Stimulated activated CD4-positive, alpha-beta T cell treated with anti-CD3 and anti-CD28 coated beads, Interleukin-12 subunit alpha, Interleukin-12 subunit beta, amount 100 ng/mL, for 48 hours (primary cell): Measurements from ENCODE around the gene PDGFB.
A peak's percentile ranks its signal among the peaks of the same experiment; 100 is the strongest.

Experiments used
- DNase-seq, 3 donors: peaks; one replicate each; pipeline ENCODE4 v3.0.0-alpha.2; 2020; ENCODE audit warnings: low read depth in 2 of 3, low spot score in 1 of 3

PDGFB gene

DNA sequence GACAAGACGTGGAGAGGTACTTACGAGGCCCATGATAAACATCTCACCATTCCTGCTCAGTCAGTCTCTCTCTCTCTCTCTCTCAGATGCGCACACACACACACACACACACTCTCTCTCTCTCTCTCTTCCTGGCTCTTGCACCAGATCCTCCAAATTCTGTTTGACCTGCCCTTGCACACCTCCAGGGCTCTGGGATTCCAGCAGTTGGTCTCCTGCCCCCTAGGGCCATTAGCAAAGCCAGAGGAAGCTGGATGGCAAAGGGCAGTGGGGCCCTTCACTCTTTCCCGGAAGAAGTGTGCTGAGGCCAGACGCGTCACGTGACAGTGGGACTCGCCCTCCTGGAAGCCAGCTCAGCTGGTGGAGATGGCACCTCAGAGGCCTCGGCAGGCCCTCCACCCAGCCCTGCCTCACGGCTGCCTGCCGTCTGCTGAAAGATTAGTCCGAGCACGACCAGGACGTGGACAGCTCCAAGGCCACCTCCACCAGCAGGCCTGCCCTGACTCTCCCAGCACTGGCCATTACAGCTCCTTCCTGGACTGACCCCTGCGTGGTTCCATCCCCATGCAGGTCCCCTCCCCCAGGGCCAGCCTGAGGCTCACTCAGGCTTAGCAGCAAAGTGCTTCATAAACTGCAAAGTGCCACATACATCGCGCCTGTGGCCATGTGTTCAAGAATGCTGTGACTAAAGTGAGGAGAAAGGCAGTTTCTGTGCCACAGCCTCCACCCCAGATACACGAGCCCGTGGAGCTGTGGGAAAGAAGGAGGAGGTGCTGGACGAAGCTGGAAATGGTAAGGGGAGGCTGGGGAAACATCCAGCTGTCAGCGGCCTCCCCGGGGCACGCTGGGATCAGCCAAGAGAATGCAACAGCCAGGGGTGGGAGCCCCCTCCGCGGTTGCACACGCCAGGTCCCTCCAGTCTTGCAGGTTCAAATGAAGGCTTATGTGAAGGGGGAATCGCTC is 3.7 kb downstream of the PDGFB start:
- peak in 1 of 3 donors; percentile 44 for DNase-seq

DNA sequence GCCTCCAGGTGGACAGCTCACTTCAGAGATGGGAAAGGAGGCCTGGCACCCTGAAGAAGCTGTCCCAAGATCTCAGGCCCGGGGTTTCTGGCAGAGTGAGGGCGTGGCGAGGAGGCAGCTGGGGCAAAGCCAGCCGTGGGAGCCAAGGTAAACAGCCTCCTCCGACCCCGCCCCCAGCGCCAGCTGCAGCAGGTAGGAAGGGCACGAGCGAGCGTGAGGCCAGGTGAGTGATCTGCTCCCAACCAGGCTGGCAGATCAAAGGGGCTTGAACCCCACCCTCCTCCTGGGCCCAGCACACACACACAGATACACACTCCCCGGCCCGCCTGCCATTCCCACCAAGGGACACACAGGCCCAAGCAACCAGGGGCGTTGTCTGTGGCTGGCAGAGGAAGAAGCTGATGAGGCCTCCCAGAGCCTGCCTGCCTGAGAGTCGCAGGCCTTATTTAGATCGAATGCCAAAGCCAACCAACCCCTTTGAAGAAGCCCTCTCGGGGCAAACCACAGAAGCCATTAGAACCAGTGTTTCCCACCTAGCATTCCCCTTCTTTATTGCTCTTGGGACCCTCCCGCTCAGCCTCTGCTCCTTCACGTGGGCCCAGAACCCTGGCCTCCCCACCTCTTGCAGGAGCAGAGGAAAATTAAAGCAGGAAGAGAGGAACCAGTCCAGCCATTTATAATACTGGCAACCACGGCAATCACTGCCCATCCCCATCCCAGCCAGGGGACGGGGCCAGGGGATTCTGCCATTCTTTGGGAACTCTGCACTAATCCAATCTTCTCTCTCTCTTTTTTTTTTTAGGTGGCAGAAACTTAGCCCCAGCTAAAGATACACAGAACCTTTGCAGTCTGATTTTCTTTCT is 5.0 kb downstream of the PDGFB start:
- DNase-seq = no peak

DNA sequence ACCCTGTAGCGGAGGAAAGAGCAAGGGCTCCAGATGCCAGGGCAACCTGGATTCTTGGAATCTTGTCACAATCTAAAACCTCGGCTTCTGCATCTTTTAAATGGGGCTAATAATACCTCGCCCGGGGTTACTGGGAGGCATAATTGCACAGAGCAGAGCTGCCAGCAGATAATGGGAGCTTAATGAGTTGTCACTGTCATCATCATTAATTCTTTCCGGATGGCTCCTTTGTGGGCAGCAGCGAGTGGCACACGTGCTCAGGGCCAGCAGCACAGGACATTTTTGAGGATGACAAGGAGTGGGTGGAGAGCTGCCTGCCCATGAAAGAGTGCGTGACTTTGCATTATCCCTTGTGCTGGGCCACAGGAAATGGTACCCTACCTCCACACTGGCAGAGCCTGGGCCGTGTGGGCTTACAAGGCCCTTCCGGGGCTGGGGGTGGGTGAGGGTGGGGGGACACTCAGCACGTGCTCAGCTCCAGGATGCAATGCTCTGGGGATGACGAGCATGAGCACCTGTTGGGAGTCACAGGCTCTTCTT is 5.7 kb downstream of the PDGFB start:
- DNase-seq = no peak

DNA sequence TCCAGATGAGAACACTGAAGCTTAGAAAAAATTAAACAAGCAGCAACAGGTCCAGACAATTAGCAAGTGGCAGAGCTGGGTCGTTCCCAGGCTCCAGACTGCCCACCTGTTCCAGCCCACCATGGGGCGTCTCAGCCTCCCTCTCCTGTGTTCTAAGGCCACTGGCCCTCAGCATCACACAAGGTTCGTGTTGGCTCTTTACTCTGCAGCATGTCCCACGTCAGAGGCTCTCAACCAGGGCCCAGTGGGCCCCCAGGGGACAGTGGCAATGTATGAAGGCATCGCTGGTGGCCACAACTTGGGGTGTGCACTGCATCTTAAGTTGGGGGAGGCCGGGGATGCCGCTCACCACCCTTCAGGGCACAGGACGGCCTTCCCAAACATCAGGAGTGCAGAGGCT is 6.2 kb downstream of the PDGFB start:
- no peak for DNase-seq

DNA sequence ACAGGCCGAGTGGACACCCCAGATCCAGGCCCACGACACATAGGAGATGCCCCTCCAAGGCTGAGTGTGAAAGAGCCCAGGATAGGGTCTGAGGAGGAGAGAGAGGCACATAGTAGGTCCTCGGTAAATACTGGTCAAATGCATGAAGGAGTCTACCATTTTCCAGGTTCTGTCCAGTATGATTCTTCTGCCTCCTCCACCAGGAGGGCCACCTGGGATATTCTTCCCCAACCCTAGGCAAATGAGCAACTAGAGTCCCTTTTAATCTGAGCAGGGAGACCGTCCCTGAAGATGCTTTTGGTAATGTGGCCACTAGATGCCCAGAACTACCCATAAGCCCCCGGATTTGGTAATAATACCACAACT is 6.7 kb downstream of the PDGFB start:
- no peak for DNase-seq

DNA sequence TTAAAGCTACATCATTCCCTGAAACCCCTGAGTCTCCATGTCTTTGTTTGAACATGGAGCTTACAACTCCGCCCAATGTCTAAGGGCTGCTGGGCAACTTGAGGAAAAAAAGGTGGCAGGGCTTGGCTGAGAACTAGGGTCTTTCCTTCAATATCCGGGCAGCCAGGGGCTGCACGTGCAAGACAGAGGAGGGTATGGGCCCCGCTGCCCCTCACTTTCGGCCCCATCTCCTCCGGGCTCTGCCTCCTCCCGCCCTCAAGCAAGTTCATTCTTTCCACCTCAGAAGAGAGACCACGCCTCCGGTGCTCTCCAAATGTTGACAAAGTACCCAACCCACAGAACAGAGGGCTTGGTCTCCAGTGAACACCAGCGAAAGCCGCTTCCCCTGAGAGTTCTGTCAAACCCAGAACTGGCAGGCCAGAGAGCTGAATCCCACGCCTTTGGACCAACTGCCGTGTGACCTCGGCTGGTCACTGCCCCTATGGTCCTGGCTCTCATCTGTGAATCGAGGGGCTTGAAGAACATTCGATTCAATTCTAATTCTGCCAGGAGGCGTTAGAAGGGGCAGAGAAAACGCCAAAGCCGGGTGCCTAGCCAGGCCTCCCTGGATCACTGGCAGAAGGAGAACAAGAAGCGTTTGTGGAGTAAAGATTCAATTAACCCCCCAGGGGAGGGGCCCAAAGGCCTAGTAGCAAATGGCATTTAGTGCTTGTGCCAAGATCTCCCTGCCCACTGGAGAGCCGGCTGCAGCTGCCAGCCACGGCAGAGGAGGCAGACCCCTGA is 7.3 kb downstream of the PDGFB start:
- no peak for DNase-seq

DNA sequence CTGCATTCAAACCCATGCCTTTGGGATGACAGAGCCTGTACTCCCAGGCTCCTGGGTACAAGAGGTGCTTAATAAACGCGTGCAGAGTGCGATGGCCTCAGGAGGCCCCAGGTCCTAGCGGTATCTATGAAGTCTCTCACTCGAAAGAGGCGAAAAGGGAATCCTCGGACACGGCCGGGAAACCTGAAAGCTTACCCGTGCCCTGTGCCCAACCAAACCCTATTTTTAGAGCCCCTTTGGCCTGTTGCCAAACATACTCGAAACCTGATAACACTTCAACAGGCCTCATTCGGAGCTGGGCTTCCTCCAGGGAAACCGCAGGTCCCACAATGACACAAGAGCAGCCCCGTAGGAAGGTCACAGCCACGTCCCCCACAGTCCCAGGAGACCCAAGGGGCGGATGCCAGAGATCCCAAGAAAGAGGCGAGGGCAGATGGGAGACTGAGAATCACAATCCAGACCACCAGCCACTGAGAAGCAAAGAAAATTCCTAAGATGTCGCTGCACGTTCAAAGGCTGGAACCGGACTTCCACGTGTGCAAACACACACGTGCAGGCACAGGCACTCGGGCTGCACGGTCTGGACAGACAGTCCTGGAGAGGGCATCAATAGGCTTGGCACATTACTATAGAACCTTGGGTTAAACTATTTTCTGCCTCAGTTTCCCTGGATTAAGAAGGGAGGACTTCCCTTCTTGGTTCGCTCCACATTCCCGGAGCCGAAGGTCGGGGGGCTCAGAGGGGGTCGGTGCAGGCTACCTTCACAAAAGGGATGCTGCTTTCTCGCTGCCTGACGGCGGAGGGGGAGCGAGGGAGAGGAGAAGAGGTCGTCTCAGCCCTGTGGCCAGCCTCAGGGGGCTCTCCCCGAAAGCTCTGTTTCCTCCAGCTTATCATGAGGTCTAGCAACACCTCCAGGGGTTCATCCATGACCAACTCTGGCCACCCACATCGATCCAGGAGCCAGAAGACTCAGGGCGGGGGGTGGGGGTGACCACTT is 8.2 kb downstream of the PDGFB start:
- peak in 2 of 3 donors; percentile 38 to 45 for DNase-seq

DNA sequence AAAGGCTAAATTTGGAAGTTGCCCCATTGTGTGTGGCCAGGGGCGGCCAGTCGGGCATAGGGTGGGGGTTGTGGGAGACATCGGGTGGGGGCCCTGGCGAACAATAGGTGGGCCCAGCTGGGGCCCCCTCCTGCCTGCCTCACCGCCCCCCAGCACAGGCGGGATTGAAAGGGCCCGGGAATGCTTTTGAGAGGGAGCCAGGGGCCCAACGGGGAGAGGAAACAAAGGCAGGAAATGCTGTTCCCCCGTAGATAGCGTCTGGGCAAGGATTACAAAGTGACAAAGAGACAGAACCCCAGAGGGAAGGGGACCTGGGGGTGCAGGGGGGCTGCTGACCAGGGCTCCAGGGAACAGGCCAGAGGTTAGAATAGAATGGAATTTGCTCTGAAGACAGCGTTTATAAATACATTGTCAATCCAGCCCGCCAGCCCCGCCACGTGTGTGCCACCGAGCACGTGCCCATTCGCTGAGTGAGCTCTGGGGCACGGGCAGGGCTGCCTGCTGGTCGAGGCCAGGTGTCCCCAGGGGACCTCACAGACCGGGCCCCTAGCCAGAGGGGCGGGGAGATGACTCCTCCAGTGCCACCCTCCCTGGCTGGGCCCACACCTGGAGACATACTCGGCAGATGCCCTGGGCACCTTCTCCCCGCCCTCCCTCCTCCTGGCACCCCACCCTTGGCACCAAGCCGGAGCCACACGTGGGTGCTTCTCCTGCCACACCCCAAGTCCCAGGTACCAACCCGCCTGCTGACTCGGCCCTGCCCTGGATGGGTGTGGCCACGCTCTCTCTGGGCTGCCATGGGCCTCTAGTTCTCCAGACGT is 9.7 kb downstream of the PDGFB start:
- DNase-seq = no peak

DNA sequence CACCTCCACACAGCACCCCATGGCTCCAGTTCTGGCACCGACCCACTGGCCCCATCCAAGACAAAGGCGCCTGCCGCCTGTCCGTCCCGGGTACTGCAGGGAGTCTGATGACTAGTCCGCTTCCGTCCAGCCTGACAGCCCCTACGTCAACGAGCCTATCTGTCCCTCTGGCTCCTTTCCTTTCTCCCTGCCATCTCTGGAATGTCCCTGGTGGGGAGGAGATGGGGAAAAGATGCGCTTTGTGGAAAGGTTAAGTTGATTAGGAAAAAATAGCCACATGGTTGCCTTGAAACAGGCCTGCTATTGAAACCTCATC is 10.4 kb downstream of the PDGFB start:
- DNase-seq = no peak

DNA sequence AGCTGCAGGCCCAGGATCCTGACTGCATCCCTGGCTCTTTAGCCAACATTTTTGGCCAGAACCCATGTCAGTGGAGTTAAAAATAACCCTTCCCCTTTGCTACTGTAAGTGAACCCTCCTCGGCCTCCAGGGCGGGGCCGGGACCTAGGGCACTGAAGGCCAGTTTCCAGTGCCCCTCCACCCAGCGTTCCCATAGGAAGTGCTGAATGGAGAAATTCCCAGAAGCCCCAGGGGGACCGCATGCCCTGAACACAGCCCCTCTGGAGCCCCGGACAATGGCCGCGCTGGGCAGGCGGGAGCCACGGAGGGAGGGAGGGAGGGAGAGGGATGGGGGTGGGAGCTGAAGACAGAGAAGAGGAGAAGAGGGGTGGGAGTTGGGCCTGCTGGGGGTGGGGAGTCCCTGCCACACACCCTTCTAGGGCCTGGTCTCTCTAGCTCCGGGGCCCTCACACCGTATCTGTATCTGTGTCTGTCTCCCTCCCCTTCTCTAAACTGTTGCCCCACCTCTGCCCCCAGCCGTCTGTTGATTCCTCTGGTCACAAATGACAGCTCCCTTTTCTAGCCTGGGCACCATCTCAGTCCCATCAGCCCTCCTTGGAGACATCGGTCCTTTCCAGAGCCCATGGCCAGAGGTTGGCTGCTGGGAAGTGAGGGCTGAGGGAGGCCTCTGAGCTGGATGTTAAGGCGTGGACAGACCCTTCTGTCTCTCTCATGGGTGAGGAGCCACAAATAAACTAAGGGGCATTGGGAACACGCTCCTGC is 10.9 kb downstream of the PDGFB start:
- no peak for DNase-seq

DNA sequence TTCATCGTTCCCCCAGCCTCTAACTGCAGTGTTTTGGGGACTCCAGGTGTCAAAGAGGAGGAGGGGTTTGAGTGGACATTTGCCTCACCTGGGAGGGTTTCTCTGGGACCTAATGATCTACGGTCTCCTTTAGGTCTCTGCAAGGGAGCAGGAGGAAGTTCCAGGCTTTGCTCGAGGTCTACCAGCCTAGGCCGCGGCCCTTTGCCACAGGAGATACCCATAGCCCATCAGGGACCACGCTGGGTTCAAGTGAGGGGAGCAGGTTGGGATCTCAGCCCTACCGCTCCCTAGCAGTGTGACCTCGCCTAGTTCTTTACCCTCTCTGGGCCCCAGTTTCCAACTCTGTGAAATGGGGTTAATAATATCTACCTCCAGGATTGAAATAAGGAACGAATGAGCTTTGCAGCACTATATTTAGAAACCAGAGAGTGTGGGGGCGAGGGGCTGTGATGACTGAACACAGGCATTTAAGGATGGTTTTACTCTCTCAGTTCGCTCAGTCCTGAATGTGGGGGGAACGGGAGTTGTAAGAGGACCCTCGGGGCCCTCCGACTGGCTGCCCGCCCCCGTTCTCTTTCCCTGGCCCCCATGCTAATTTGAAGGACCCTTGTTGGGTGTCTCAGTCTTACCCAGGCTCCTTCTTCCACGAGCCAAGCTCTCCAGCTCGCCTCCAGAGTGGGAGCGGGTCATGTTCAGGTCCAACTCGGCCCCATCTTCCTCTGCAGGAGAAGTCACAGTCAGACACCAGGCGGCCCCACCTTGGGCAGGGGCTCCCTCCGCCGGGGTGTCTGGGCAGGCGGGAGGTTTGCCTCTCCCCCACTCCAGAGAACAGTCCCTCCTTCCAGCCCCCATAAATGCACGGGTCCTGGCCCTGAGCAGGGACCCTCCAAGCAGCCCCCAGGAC is 11.7 kb downstream of the PDGFB start:
- no peak for DNase-seq

DNA sequence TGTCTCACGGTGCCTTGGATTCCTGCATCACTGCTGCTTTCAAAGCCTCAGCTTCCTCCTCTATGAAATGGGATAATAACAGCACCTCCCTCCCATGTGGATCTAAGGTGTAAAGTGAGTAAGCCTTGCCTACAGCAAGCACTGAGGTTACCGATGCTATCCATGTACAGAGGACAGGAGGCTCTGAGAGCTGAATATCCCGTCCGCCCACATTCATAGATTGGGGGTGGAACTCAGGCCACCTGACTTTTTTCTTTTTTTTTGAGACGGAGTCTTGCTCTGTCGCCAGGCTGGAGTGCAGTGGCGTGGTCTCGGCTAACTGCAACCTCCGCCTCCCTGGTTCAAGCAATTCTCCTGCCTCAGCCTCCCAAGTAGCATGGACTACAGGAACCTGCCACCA is 12.5 kb downstream of the PDGFB start:
- DNase-seq = no peak

DNA sequence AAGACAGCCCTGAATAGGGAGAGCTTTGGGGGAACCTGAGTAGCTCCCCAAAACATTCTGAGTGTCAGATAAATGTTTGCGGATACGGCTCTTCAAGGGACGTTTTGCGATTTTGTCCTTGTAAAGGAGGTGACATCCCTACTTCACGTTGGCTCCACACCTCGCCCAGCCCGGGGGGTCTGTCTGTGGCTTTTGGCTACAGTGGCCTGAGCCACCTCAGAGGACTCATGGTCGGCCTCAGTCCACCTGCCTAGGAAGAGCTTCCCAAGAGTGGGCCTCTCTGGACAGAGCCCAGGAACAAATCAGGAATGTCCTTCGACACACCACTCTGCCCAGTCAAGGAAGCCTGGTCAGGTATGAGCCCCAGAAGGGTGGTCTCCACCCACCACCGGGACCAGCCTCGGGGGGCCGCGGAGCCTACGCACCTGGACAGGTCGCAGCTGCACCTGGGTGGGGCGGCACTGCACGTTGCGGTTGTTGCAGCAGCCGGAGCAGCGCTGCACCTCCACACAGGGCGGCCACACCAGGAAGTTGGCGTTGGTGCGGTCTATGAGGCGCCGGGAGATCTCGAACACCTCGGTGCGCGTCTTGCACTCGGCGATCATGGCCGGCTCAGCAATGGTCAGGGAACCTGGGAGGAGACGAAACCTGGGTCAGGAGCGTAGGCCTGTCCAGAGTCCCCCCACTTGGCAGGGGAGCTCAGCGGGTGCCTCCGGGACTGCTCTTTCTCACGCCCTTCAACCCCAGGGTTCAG is 13.4 kb downstream of the PDGFB start:
- no peak for DNase-seq

DNA sequence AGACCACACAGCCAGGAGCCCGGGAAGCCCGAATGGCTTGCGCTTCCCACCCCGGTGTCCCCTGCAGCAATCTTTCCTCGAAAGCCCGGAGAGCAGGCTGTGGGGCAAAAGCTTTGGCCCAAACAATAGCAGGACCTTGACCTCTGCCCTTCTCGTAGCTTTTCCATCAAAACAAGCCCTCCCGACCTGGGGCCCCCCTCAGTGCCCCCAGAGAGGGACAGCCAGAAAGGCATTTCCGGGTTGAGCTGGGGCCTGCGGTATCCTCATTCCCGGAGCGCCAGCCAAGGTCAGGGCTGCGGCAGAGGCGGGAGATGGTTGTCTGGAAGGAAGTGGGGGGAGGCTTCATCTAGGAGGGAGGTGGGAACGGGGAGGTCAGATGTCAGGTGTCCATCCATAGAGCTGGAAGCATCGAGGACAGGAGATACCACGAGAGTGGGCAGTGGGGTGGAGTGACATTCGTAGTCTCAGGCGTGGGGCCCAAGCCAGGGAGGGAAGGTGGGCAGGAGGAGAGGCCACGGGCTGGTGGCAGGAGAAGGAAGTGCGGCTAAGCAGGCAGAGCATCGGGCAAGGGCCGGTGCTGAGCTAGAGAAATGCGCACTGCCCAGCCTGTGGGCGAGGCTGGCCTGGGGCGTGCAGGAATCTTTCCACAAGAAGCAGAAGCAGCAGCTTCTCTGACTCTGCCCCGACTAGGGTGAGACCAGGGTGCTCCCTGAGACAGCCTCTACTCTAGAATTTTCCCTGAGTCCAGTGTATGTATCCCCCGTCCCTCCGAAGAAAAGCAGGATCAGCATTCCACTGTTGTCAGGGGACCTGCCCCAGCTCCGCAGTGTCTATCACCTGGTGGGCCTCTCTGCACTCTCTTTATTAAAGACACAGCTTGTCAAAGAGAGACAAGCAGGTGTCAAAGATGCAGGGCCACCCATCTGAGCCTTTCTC is 14.3 kb downstream of the PDGFB start:
- DNase-seq = no peak

DNA sequence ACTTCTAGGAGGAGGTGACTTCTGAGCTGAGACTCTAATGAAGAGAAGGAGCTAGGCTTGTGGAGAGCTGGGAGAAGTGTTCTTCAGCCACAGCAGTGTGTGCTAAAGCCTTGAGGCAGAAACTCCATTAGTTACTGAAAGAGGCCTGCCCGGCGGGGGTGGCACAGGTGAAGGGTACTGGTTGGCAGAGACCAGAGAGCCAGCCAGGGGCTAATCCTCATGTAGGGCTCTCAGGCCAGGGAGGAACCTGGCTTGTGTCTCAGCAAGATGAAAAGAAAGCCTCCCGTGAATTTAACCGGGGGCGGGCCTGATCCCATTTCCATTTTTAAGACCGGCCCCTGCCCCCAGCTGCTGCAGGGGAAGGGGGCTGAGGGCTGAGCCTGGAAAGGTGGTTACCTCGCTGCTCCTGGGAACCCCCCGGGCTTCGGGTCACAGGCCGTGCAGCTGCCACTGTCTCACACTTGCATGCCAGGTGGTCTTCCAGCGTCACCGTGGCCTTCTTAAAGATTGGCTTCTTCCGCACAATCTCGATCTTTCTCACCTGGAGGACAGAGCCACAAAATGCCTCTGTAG is 15.0 kb downstream of the PDGFB start:
- no peak for DNase-seq
